HEK293 (cell line): ENCODE measurements around the gene KIF20B.

Experiments used
- BCL11B ChIP-seq: fragments of 450-650 bp; formaldehyde crosslinking; IDR thresholded peaks from 2 replicates; pipeline ENCODE4 v1.5.1; 2016; ENCODE audit warnings: low read depth, missing biosample characterization, missing genetic modification characterization
- GLIS2 ChIP-seq: fragments of 450-650 bp; formaldehyde crosslinking; IDR thresholded peaks from 2 replicates; pipeline ENCODE4 v1.5.1; 2016; ENCODE audit warnings: missing biosample characterization, missing genetic modification characterization
- IKZF3 ChIP-seq: fragments of 450-650 bp; IDR thresholded peaks from 2 replicates; pipeline ENCODE4 v1.5.0; 2018; ENCODE audit warnings: missing biosample characterization, mild to moderate bottlenecking, missing genetic modification characterization, moderate library complexity
- KLF10 ChIP-seq: fragments of 450-650 bp; IDR thresholded peaks from 2 replicates; pipeline ENCODE4 v1.5.1; 2018; ENCODE audit warnings: missing biosample characterization, mild to moderate bottlenecking, missing genetic modification characterization
- KLF16 ChIP-seq: fragments of 450-650 bp; formaldehyde crosslinking; IDR thresholded peaks from 2 replicates; pipeline ENCODE4 v1.5.1; 2017; ENCODE audit warnings: missing biosample characterization, missing genetic modification characterization
- KLF7 ChIP-seq: fragments of 450-650 bp; formaldehyde crosslinking; IDR thresholded peaks from 2 replicates; pipeline ENCODE4 v1.5.1; 2016; ENCODE audit warnings: missing biosample characterization, missing genetic modification characterization, borderline replicate concordance
- KLF8 ChIP-seq: fragments of 450-650 bp; formaldehyde crosslinking; IDR thresholded peaks from 2 replicates; pipeline ENCODE4 v1.5.1; 2016; ENCODE audit warnings: missing biosample characterization, missing genetic modification characterization
- OSR2 ChIP-seq: fragments of 450-650 bp; formaldehyde crosslinking; IDR thresholded peaks from 2 replicates; pipeline ENCODE4 v1.5.1; 2016; ENCODE audit warnings: missing biosample characterization, missing genetic modification characterization
- REPIN1 ChIP-seq: fragments of 450-650 bp; formaldehyde crosslinking; IDR thresholded peaks from 2 replicates; pipeline ENCODE4 v1.5.1; 2017; ENCODE audit warnings: missing biosample characterization, missing genetic modification characterization, low read depth
- SALL2 ChIP-seq: fragments of 450-650 bp; formaldehyde crosslinking; IDR thresholded peaks from 2 replicates; pipeline ENCODE4 v1.5.0; 2017; ENCODE audit warnings: missing biosample characterization, mild to moderate bottlenecking, missing genetic modification characterization, borderline replicate concordance
- SP2 ChIP-seq: fragments of 450-650 bp; formaldehyde crosslinking; IDR thresholded peaks from 2 replicates; pipeline ENCODE4 v1.5.1; 2016; ENCODE audit warnings: missing biosample characterization, missing genetic modification characterization
- ZBTB1 ChIP-seq: fragments of 450-650 bp; formaldehyde crosslinking; IDR thresholded peaks from 2 replicates; pipeline ENCODE4 v1.5.1; 2016; ENCODE audit warnings: missing biosample characterization, missing genetic modification characterization
- ZBTB20 ChIP-seq: fragments of 450-650 bp; formaldehyde crosslinking; IDR thresholded peaks from 2 replicates; pipeline ENCODE4 v1.5.1; 2016; ENCODE audit warnings: missing biosample characterization, missing genetic modification characterization
- ZBTB48 ChIP-seq: fragments of 450-650 bp; formaldehyde crosslinking; IDR thresholded peaks from 2 replicates; pipeline ENCODE4 v1.5.1; 2016; ENCODE audit warnings: missing biosample characterization, missing genetic modification characterization
- ZFP37 ChIP-seq: fragments of 450-650 bp; formaldehyde crosslinking; IDR thresholded peaks from 2 replicates; pipeline ENCODE4 v1.5.1; 2016; ENCODE audit warnings: missing biosample characterization, missing genetic modification characterization
- ZFP69B ChIP-seq: fragments of 450-650 bp; formaldehyde crosslinking; IDR thresholded peaks from 2 replicates; pipeline ENCODE4 v1.5.1; 2016; ENCODE audit warnings: missing biosample characterization, missing genetic modification characterization
- ZNF138 ChIP-seq: fragments of 450-650 bp; formaldehyde crosslinking; IDR thresholded peaks from 2 replicates; pipeline ENCODE4 v1.5.1; 2016; ENCODE audit warnings: missing biosample characterization, missing genetic modification characterization, borderline replicate concordance
- ZNF146 ChIP-seq: fragments of 450-650 bp; formaldehyde crosslinking; IDR thresholded peaks from 2 replicates; pipeline ENCODE4 v1.5.1; 2016; ENCODE audit warnings: missing biosample characterization, missing genetic modification characterization
- ZNF19 ChIP-seq: fragments of 450-650 bp; formaldehyde crosslinking; IDR thresholded peaks from 2 replicates; pipeline ENCODE4; 2016; ENCODE audit warnings: missing biosample characterization, missing genetic modification characterization, low read depth
- ZNF394 ChIP-seq: fragments of 450-650 bp; formaldehyde crosslinking; IDR thresholded peaks from 2 replicates; pipeline ENCODE4 v1.5.1; 2016; ENCODE audit warnings: missing biosample characterization, missing genetic modification characterization, mild to moderate bottlenecking, moderate library complexity, borderline replicate concordance
- ZNF529 ChIP-seq: fragments of 450-650 bp; formaldehyde crosslinking; IDR thresholded peaks from 2 replicates; pipeline ENCODE4 v1.5.1; 2017; ENCODE audit warnings: missing genetic modification characterization, missing biosample characterization; ENCODE audit not compliant: insufficient replicate concordance
- ZNF544 ChIP-seq: fragments of 450-650 bp; formaldehyde crosslinking; IDR thresholded peaks from 2 replicates; pipeline ENCODE4 v1.5.0; 2017; ENCODE audit warnings: missing biosample characterization, missing genetic modification characterization
- ZNF596 ChIP-seq: fragments of 450-650 bp; IDR thresholded peaks from 2 replicates; pipeline ENCODE4 v1.5.0; 2018; ENCODE audit warnings: missing biosample characterization, mild to moderate bottlenecking, missing genetic modification characterization, moderate library complexity
- ZNF600 ChIP-seq: fragments of 450-650 bp; formaldehyde crosslinking; IDR thresholded peaks from 2 replicates; pipeline ENCODE4 v1.5.1; 2016; ENCODE audit warnings: missing biosample characterization, missing genetic modification characterization
- ZNF610 ChIP-seq: fragments of 450-650 bp; formaldehyde crosslinking; IDR thresholded peaks from 2 replicates; pipeline ENCODE4 v1.5.1; 2016; ENCODE audit warnings: missing biosample characterization, missing genetic modification characterization, borderline replicate concordance
- ZNF623 ChIP-seq: fragments of 450-650 bp; formaldehyde crosslinking; IDR thresholded peaks from 2 replicates; pipeline ENCODE4 v1.5.1; 2016; ENCODE audit warnings: missing biosample characterization, missing genetic modification characterization
- ZNF629 ChIP-seq: fragments of 450-650 bp; formaldehyde crosslinking; IDR thresholded peaks from 2 replicates; pipeline ENCODE4 v1.5.1; 2017; ENCODE audit warnings: missing biosample characterization, missing genetic modification characterization
- ZNF76 ChIP-seq: fragments of 450-650 bp; formaldehyde crosslinking; IDR thresholded peaks from 2 replicates; pipeline ENCODE4; 2016; ENCODE audit warnings: low read depth, missing biosample characterization, missing genetic modification characterization, borderline replicate concordance
- ZNF777 ChIP-seq: fragments of 450-650 bp; formaldehyde crosslinking; IDR thresholded peaks from 2 replicates; pipeline ENCODE4 v1.5.1; 2017; ENCODE audit warnings: missing biosample characterization, missing genetic modification characterization, borderline replicate concordance
- TF ChIP-seq, protein P1 (sequence below): fragments of 450-650 bp; formaldehyde crosslinking; IDR thresholded peaks from 2 replicates; pipeline ENCODE4 v1.5.1; 2016; ENCODE audit warnings: missing biosample characterization, missing genetic modification characterization
- TF ChIP-seq, protein P2 (sequence below): fragments of 450-650 bp; formaldehyde crosslinking; IDR thresholded peaks from 2 replicates; pipeline ENCODE4 v1.5.1; 2016; ENCODE audit warnings: missing biosample characterization, missing genetic modification characterization
- TF ChIP-seq, protein P3 (sequence below): fragments of 450-650 bp; formaldehyde crosslinking; IDR thresholded peaks from 2 replicates; pipeline ENCODE4 v1.5.0; 2017; ENCODE audit warnings: missing biosample characterization, missing genetic modification characterization, borderline replicate concordance
- TF ChIP-seq, protein P4 (sequence below): fragments of 450-650 bp; formaldehyde crosslinking; IDR thresholded peaks from 2 replicates; pipeline ENCODE4 v1.5.1; 2017; ENCODE audit warnings: missing biosample characterization, mild to moderate bottlenecking, missing genetic modification characterization, moderate library complexity

Gene KIF20B

DNA sequence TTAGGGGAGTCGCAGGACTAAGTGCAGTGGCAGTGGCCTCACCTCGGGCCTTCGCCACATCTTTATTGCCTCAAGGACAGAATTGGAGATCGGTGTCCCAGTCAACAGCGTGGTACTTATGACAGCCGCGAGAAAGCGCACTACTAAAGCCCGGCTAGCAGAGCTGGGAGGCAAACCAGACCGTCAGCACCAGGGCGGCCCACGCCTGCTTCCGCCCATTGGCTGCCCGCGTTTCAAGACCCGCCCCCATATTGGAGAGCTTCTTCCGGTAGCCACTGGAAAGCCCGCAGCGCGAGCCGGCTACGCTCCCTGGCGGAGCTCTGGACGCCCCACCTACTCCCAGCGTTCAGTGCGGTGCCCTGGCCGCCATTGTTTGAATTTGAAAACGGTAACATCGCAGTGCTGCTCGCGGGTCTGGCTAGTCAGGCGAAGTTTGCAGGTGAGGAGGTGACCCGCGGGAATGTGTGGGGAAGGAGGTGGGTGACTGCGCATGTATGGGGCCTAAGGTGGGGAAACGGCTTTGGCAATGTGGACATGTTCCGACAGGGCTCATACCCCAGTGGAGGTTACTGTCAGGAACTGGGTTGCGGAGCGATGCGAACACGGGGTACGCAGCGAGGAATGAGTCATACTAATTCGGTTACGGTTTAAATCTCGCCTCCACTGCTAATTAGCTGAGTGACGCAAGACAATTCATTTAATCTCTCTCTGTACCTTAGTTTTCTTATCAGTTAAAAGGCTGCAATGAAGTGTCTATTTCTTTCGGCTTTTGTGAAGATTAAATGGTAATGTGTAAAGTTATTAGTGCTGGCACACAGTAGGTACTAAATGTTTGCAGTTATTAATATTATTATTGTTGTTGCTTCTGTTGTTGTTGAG lies at the start of gene KIF20B (continued):
- TF ChIP-seq, protein P1, sequence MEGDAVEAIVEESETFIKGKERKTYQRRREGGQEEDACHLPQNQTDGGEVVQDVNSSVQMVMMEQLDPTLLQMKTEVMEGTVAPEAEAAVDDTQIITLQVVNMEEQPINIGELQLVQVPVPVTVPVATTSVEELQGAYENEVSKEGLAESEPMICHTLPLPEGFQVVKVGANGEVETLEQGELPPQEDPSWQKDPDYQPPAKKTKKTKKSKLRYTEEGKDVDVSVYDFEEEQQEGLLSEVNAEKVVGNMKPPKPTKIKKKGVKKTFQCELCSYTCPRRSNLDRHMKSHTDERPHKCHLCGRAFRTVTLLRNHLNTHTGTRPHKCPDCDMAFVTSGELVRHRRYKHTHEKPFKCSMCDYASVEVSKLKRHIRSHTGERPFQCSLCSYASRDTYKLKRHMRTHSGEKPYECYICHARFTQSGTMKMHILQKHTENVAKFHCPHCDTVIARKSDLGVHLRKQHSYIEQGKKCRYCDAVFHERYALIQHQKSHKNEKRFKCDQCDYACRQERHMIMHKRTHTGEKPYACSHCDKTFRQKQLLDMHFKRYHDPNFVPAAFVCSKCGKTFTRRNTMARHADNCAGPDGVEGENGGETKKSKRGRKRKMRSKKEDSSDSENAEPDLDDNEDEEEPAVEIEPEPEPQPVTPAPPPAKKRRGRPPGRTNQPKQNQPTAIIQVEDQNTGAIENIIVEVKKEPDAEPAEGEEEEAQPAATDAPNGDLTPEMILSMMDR (tag by site-specific recombination): peak; percentile 40
- TF ChIP-seq ZBTB48 (peak; percentile 70; the same call in 1 of the 2 replicates), ZNF600 (tag by site-specific recombination) (peak; percentile 97), OSR2 (peak; percentile 9; the same call in 1 of the 2 replicates), GLIS2 (tag by site-specific recombination) (peak; percentile 71; the same call in 1 of the 2 replicates), ZBTB20 (tag by site-specific recombination) (peak; percentile 86), BCL11B (tag by site-specific recombination) (no peak), ZNF76 (peak; percentile 91), ZNF596 (tag by site-specific recombination) (no peak), ZNF146 (tag by site-specific recombination) (peak; percentile 55; the same call in 1 of the 2 replicates), ZFP37 (tag by site-specific recombination) (peak; percentile 90), ZNF138 (no peak), ZNF629 (peak; percentile 96), KLF7 (tag by site-specific recombination) (0 out of 2 replicates have a peak, but pooled peaks have one; percentile 35), ZBTB1 (tag by site-specific recombination) (peak; percentile 90), ZNF544 (tag by site-specific recombination) (no peak), ZNF19 (tag by site-specific recombination) (no peak), KLF16 (tag by site-specific recombination) (0 out of 2 replicates have a peak, but pooled peaks have one; percentile 49), ZNF394 (tag by site-specific recombination) (peak; percentile 72), REPIN1 (tag by site-specific recombination) (peak; percentile 91; the same call in 1 of the 2 replicates), ZNF623 (tag by site-specific recombination) (no peak; the same call in none of the 2 replicates), ZNF610 (tag by site-specific recombination) (peak; percentile 35; the same call in 1 of the 2 replicates), KLF8 (peak; percentile 54; the same call in 1 of the 2 replicates), ZFP69B (tag by site-specific recombination) (peak; percentile 66), SALL2 (tag by site-specific recombination) (no peak), ZNF777 (tag by site-specific recombination) (no peak), ZNF529 (no peak), KLF10 (tag by site-specific recombination) (peak; percentile 17), SP2 (tag by site-specific recombination) (peak; percentile 94), IKZF3 (tag by site-specific recombination) (peak; percentile 56; the same call in 1 of the 2 replicates)
- TF ChIP-seq, protein P2, sequence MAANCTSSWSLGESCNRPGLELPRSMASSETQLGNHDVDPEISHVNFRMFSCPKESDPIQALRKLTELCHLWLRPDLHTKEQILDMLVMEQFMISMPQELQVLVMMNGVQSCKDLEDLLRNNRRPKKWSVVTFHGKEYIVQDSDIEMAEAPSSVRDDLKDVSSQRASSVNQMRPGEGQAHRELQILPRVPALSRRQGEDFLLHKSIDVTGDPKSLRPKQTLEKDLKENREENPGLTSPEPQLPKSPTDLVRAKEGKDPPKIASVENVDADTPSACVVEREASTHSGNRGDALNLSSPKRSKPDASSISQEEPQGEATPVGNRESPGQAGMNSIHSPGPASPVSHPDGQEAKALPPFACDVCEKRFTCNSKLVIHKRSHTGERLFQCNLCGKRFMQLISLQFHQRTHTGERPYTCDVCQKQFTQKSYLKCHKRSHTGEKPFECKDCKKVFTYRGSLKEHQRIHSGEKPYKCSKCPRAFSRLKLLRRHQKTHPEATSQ: peak; percentile 62; the same call in 1 of the 2 replicates
- TF ChIP-seq, protein P3, sequence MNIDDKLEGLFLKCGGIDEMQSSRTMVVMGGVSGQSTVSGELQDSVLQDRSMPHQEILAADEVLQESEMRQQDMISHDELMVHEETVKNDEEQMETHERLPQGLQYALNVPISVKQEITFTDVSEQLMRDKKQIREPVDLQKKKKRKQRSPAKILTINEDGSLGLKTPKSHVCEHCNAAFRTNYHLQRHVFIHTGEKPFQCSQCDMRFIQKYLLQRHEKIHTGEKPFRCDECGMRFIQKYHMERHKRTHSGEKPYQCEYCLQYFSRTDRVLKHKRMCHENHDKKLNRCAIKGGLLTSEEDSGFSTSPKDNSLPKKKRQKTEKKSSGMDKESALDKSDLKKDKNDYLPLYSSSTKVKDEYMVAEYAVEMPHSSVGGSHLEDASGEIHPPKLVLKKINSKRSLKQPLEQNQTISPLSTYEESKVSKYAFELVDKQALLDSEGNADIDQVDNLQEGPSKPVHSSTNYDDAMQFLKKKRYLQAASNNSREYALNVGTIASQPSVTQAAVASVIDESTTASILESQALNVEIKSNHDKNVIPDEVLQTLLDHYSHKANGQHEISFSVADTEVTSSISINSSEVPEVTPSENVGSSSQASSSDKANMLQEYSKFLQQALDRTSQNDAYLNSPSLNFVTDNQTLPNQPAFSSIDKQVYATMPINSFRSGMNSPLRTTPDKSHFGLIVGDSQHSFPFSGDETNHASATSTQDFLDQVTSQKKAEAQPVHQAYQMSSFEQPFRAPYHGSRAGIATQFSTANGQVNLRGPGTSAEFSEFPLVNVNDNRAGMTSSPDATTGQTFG (tag by site-specific recombination): no peak
- TF ChIP-seq, protein P4, sequence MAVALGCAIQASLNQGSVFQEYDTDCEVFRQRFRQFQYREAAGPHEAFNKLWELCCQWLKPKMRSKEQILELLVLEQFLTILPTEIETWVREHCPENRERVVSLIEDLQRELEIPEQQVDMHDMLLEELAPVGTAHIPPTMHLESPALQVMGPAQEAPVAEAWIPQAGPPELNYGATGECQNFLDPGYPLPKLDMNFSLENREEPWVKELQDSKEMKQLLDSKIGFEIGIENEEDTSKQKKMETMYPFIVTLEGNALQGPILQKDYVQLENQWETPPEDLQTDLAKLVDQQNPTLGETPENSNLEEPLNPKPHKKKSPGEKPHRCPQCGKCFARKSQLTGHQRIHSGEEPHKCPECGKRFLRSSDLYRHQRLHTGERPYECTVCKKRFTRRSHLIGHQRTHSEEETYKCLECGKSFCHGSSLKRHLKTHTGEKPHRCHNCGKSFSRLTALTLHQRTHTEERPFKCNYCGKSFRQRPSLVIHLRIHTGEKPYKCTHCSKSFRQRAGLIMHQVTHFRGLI (tag by site-specific recombination): peak; percentile 74; the same call in 1 of the 2 replicates
